GM12872 (cell line): Measurements from ENCODE around the gene CFAP43.

Source experiments
- TF ChIP-seq, protein P1 (sequence below): IDR thresholded peaks from 3 replicates; pipeline ENCODE4 v1.5.1; 2011; ENCODE audit warnings: low read depth, mild to moderate bottlenecking, low read length, moderate library complexity; ENCODE audit not compliant: insufficient read depth

Gene CFAP43

DNA sequence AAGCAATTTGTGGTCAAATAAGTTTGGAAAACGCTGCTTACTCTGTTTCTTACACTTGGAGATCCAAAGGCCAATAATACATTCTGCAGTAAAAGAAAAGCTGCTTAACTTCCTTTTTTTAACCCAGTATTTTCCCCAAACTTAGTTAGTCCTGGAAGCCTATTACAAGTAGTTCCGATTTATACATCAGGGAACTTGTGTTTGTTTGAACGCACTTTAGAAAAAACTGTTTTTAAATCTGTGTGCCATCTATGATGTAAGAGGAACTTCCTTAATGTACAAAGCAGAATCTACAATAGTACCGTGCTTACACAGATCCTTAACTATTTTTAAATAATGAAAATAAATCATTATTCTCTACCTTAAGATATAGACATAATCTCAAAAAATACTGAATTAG lies 87.2 kb downstream of the CFAP43 start:
- TF ChIP-seq, protein P1, sequence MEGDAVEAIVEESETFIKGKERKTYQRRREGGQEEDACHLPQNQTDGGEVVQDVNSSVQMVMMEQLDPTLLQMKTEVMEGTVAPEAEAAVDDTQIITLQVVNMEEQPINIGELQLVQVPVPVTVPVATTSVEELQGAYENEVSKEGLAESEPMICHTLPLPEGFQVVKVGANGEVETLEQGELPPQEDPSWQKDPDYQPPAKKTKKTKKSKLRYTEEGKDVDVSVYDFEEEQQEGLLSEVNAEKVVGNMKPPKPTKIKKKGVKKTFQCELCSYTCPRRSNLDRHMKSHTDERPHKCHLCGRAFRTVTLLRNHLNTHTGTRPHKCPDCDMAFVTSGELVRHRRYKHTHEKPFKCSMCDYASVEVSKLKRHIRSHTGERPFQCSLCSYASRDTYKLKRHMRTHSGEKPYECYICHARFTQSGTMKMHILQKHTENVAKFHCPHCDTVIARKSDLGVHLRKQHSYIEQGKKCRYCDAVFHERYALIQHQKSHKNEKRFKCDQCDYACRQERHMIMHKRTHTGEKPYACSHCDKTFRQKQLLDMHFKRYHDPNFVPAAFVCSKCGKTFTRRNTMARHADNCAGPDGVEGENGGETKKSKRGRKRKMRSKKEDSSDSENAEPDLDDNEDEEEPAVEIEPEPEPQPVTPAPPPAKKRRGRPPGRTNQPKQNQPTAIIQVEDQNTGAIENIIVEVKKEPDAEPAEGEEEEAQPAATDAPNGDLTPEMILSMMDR, result no peak

DNA sequence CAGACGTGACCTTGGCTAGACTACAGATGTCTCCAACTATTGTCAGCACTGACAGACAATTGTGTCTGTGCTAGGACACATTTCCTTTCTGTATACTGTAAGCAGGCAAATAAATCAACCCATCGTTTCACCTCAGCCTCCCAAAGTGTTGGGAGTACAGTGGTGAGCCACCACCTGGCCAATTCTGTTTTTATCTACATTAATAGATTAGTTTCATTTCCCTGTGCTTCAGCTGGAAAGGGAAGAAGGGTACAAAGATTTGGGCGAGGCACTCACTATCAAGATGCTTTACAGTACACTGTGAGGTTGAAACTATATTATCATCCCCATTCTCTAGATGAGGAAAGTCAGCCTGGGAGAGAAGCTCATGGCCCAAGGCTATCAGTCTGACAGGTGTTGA lies 88.3 kb downstream of the CFAP43 start:
- TF ChIP-seq, protein P1, result no peak

DNA sequence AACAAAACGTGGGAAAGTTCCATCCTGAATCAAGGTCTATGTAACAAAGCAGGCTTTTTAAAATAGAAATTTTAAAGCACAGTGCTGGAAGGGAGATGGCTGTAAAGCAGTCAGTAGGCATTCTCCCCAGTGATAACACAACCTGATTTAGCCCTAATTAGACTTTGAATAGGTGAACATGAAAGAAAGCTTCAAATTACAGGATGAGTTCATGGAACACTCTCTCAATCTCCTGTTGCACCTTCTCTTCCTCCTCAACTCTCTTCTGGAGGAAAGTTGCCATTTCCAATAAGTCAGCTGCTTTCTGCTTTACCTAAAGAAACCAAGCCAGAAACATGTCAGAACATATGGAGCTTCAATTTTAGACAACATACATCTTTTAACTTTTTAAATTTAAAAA lies 90.1 kb downstream of the CFAP43 start:
- TF ChIP-seq, protein P1, result no peak

DNA sequence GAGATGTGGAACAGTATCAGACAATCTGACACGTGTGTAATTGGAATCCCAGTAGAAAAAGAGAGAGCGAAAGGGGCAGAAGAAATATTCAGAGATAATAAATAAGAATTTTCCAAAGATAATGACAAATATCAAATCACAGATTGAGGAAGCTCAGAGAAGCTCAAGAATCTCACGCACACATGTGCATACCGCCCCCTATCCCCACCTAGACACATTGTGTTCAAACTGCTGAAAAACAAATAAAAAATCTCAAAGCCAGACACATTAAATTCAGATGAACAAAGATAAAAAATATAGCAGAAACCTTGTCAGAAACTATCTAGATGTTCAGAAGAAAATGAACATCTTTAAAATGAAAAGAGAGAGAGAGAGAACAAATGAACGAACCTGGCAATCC lies 92.9 kb downstream of the CFAP43 start:
- TF ChIP-seq, protein P1, result peak; percentile 39

DNA sequence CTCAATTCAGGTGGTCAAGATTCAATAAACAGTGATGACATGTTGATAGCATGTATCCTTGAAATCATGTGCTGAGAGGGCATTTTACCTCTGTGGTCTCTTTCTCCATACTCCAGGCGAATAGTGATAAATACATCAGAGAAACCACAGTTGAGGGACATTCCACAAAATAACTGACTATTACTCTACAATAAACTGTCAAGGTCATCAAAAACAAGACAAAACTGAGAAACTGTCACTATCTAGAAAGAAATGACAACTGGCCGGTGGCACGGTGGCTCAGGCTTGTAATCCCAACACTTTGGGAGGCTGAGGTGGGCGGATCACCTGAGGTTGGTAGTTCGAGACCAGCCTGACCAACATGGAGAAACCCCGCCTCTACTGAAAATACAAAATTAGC lies 94.0 kb downstream of the CFAP43 start:
- TF ChIP-seq, protein P1, result no peak

DNA sequence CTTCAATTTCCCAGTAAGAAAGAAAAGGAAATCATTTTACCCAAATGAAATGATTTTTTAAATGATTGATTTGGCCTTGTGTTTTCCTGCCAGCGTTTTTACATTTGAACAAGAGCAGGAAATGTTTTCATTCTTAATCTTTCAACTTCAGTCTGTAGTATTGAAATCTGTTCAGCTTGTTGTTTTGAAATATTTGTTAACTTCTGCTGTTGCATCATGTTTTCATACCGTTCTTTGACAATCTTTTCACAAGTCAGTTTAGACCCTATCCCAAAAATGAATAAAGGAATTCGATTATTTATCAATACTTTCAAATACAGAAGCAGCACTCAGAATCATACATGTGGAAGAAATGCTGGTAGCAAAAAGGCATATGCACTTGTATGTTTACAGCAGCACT lies 102.1 kb downstream of the CFAP43 start:
- TF ChIP-seq, protein P1, result no peak

DNA sequence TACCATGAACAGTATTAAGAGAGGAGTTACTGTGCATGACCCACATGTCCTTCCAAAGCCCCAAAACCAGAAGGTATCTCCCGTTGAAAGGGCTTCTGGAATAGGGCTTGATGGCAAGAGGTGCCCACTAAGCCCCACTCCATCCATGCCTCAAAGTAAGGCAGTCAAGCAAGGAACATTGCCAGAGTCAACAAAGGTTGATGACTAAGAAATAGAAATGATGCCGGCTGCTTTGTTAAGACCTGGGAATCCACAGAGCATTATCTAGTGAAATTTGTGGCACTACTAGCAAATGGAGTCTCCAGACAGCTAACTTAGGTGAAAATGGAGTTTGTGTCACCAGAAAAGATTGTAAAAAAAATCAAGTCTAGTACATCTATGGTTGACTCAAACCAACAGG lies 104.0 kb downstream of the CFAP43 start:
- TF ChIP-seq, protein P1, result no peak

DNA sequence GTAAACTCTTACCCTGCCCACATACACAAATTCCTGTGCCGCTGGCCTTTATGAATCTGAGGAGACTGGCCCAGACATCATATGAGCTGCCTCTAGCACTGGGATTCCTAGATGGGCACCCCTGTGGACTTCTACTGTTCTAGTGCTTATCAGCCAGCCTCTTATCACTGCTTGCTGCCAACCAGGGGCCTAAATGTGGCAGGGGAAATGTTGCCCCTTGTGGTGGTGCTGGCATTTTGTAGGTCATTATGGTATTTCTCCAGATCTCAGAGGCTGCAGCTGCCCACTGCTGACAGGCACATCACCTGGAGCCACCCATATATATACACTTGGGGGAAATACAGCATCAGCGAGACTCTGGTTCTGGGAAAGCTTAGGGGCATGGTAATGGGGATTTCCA lies 104.8 kb downstream of the CFAP43 start:
- TF ChIP-seq, protein P1, result peak; percentile 61
